ENCODE measurements around the gene ATP2B3.

Gene ATP2B3

DNA sequence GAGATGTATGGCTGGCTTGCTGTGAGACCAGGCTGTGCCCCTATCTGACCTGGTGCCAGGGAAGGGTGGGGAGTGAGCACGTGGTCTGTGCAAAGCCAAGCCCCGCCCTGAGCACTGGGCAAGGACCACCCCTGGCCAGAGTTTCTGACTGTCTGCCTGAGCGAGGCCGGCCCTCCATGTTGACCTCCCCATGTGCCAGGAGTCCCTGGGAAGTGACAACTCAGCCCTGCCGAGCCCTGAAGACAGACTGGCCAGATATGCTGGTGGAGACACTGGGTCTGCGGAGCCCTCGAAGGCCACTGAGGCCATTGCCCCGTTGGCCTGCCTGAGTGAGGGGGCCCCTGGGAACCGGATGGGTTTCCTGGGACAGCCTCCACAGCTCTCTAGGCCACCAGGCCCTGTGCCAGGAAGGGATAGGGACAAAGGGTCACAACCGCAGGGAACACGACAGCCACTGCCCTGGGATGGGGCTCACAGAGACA is 29.8 kb upstream of the ATP2B3 start:
- DNase-seq (ENCODE audit: low read depth in 2 of 2) = peak in 1 of 2 donors; percentile 48
- TF ChIP-seq, protein P1, sequence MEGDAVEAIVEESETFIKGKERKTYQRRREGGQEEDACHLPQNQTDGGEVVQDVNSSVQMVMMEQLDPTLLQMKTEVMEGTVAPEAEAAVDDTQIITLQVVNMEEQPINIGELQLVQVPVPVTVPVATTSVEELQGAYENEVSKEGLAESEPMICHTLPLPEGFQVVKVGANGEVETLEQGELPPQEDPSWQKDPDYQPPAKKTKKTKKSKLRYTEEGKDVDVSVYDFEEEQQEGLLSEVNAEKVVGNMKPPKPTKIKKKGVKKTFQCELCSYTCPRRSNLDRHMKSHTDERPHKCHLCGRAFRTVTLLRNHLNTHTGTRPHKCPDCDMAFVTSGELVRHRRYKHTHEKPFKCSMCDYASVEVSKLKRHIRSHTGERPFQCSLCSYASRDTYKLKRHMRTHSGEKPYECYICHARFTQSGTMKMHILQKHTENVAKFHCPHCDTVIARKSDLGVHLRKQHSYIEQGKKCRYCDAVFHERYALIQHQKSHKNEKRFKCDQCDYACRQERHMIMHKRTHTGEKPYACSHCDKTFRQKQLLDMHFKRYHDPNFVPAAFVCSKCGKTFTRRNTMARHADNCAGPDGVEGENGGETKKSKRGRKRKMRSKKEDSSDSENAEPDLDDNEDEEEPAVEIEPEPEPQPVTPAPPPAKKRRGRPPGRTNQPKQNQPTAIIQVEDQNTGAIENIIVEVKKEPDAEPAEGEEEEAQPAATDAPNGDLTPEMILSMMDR (IDR thresholded peaks at IDR 0.05; ENCODE audit: low read depth, low read length) = no peak
- no peak overlapping the region for H3K4me3 ChIP-seq (replicated peaks in 1 of 2; ENCODE audit: low read depth in 2 of 2, low read length in 2 of 2)

DNA sequence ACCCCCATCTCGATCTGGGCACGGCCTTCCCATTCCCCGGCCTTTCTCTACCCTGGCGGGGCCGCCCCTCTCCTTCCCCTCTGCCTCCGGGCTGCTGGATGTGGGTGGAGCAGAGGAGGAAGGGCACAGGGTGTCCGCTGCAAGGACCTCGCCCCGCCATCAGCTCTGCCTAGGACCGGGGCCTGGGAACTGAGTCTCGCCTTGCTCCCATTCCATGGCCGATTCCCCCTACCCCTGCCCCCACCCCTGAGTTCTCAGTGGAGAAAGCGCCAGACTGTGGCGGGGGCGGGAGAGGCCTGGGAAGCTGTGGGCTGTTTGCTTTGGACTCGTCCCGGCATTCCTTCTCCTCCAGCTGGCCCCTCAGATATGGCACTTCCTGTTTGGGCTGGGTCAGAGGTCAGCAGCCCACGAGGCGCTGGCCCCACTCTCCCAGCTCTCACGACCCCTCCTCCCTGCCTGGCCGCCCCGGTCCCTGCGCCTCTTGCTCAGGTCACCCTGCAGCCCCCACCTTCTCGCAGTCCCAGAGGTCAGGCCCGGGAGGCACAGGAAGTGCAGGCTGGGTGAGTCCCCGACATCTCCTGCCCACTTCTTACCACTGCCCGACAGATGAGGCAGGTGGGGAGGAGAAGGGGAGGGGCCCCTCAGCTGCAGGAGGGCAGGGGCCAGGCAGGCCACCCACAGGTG is 29.1 kb upstream of the ATP2B3 start:
- TF ChIP-seq, protein P1 (IDR thresholded peaks at IDR 0.05; ENCODE audit: low read depth, low read length) = no peak
- peak in 1 of 2 donors; percentile 74 for DNase-seq (ENCODE audit: low read depth in 2 of 2)
- H3K4me3 ChIP-seq (replicated peaks in 1 of 2; ENCODE audit: low read depth in 2 of 2, low read length in 2 of 2) = no peak overlapping the region

GRCh38 chrX:153490217-153490930 is 27.1 kb upstream of the ATP2B3 start:
- H3K4me3 ChIP-seq (replicated peaks in 1 of 2; ENCODE audit: low read depth in 2 of 2, low read length in 2 of 2) = no peak overlapping the region
- DNase-seq (ENCODE audit: low read depth in 2 of 2) = no peak
- TF ChIP-seq, protein P1 (IDR thresholded peaks at IDR 0.05; ENCODE audit: low read depth, low read length) = no peak

GRCh38 chrX:153491351-153491914 is 26.0 kb upstream of the ATP2B3 start:
- TF ChIP-seq, protein P1 (IDR thresholded peaks at IDR 0.05; ENCODE audit: low read depth, low read length) = no peak
- no peak for DNase-seq (ENCODE audit: low read depth in 2 of 2)

GRCh38 chrX:153491918-153492317 is 25.5 kb upstream of the ATP2B3 start:
- no peak for DNase-seq (ENCODE audit: low read depth in 2 of 2)
- TF ChIP-seq, protein P1 (IDR thresholded peaks at IDR 0.05; ENCODE audit: low read depth, low read length) = no peak
- no peak overlapping the region for H3K4me3 ChIP-seq (replicated peaks in 1 of 2; ENCODE audit: low read depth in 2 of 2, low read length in 2 of 2)

More at GRCh38 chrX:153491351-153491914, 26.0 kb upstream of the ATP2B3 start:
- H3K4me3 ChIP-seq (replicated peaks in 1 of 2; ENCODE audit: low read depth in 2 of 2, low read length in 2 of 2) = no peak overlapping the region

GRCh38 chrX:153492543-153492942 is 24.9 kb upstream of the ATP2B3 start:
- no peak overlapping the region for H3K4me3 ChIP-seq (replicated peaks in 1 of 2; ENCODE audit: low read depth in 2 of 2, low read length in 2 of 2)
- DNase-seq (ENCODE audit: low read depth in 2 of 2) = no peak
- TF ChIP-seq, protein P1 (IDR thresholded peaks at IDR 0.05; ENCODE audit: low read depth, low read length) = no peak
